ENCODE results near the gene PADI6.

Gene PADI6

DNA sequence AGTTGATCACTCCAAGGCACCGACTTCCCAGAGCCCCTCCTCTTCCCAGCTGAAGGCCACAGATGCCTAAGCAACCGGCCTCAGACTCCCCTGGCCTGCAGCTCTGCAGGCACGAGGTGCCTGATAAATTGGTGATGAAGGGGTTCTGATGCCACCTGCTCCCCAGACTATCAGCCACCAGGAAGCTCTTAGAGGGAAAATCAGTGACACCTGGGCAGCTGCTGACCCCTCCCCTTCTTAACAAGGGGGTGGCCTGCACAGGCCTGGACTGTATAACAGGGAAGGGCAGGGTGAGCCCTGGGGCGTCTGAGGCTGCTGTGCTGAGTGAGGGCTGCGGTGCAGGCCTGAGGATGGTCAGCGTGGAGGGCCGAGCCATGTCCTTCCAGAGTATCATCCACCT, at the start of gene PADI6:
TSS of gene PADI6 (plus strand) at position 301 of the 400 bp plus-strand sequence. CDS start at position 351, 50 bp downstream.
- TF ChIP-seq, protein P1, sequence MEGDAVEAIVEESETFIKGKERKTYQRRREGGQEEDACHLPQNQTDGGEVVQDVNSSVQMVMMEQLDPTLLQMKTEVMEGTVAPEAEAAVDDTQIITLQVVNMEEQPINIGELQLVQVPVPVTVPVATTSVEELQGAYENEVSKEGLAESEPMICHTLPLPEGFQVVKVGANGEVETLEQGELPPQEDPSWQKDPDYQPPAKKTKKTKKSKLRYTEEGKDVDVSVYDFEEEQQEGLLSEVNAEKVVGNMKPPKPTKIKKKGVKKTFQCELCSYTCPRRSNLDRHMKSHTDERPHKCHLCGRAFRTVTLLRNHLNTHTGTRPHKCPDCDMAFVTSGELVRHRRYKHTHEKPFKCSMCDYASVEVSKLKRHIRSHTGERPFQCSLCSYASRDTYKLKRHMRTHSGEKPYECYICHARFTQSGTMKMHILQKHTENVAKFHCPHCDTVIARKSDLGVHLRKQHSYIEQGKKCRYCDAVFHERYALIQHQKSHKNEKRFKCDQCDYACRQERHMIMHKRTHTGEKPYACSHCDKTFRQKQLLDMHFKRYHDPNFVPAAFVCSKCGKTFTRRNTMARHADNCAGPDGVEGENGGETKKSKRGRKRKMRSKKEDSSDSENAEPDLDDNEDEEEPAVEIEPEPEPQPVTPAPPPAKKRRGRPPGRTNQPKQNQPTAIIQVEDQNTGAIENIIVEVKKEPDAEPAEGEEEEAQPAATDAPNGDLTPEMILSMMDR (IDR thresholded peaks at IDR 0.05; ENCODE audit: control insufficient read depth, insufficient read depth, low read depth, low read length, missing control alignments), result no peak
- no peak for DNase-seq (ENCODE audit: low read depth)
- H3K4me3 ChIP-seq (ENCODE audit: control insufficient read depth, low read depth, low read length), result no peak within 1 kb of the TSS

DNA sequence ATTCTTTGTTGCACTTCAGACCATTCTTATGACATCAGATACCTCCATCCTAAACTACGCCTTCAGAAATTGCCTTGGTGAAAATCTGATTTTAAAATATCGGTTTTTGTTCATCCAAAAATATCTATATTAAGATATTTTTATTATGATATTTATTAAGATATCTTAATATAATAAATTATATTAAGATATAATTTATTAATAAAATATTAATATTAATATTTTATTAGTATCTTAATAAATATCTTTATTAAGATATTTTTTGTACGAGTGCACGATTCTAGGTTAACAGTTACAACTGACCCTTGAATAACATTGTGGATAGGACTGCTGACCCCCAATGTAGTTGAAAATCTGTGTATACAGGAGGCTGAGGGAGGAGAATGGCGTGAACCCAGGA, 43.1 kb upstream of the PADI6 start:
- TF ChIP-seq, protein P1 (IDR thresholded peaks at IDR 0.05; ENCODE audit: control insufficient read depth, insufficient read depth, low read depth, low read length, missing control alignments), result no peak
- no peak overlapping the region for H3K4me3 ChIP-seq (ENCODE audit: control insufficient read depth, low read depth, low read length)
- DNase-seq (ENCODE audit: low read depth), result no peak

- H3K4me3 ChIP-seq (ENCODE audit: control insufficient read depth, low read depth, low read length), result no peak overlapping the region
- TF ChIP-seq, protein P1 (IDR thresholded peaks at IDR 0.05; ENCODE audit: control insufficient read depth, insufficient read depth, low read depth, low read length, missing control alignments), result no peak
These were observed 42.4 kb upstream of the PADI6 start for GRCh38 chr1:17329610-17330009.

GRCh38 chr1:17330856-17331255, 41.1 kb upstream of the PADI6 start:
- no peak overlapping the region for H3K4me3 ChIP-seq (ENCODE audit: control insufficient read depth, low read depth, low read length)
- TF ChIP-seq, protein P1 (IDR thresholded peaks at IDR 0.05; ENCODE audit: control insufficient read depth, insufficient read depth, low read depth, low read length, missing control alignments), result no peak

More at GRCh38 chr1:17329610-17330009, 42.4 kb upstream of the PADI6 start:
- no peak for DNase-seq (ENCODE audit: low read depth)

DNA sequence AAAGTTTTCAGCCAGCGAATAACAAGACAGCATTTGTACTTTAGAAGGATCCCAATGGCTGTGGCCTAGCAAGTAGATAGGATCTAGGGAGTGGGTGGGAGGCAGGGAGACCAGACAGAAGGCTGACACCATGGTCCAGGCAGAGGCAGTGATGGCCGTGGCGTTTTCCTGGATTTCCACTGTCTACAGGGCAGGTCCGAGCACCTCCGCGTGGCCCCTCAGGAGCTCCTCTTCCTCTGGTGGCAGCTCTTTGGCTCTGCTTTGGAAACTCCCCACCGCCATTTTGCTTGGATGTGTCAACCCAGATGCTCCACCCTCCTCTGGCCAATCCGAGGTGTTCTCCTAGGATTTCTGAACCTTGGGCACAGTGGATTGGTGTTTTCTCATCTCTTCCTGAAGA, 38.9 kb upstream of the PADI6 start:
- DNase-seq (ENCODE audit: low read depth), result no peak
- TF ChIP-seq, protein P1 (IDR thresholded peaks at IDR 0.05; ENCODE audit: control insufficient read depth, insufficient read depth, low read depth, low read length, missing control alignments), result no peak

More at GRCh38 chr1:17330856-17331255, 41.1 kb upstream of the PADI6 start:
- no peak for DNase-seq (ENCODE audit: low read depth)

GRCh38 chr1:17335821-17336710, 35.9 kb upstream of the PADI6 start:
- no peak for DNase-seq (ENCODE audit: low read depth)
- TF ChIP-seq, protein P1 (IDR thresholded peaks at IDR 0.05; ENCODE audit: control insufficient read depth, insufficient read depth, low read depth, low read length, missing control alignments), result peak; percentile 92
- no peak overlapping the region for H3K4me3 ChIP-seq (ENCODE audit: control insufficient read depth, low read depth, low read length)

More for the DNA sequence above, 38.9 kb upstream of the PADI6 start:
- H3K4me3 ChIP-seq (ENCODE audit: control insufficient read depth, low read depth, low read length), result no peak overlapping the region
